Caco-2 (cell line): ENCODE measurements around the gene ZNF416. TPM values are rescaled to one million over a fixed set of nuclear protein-coding genes. Genes with fewer than 3 reads are reported as not detected.

ENCODE experiments used
- BruUV-seq: library from RNA; stranded (reverse); fragments of 400-500 nt; replicated peaks from 2 replicates; lab custom pipeline; 2021; lab: Mats Ljungman, UMichigan
- CTCF ChIA-PET: fragments of 300-600 bp; sonication (Branson Sonifier 250); formaldehyde crosslinking; loops from one replicate; lab custom pipeline; 2022; ENCODE audit warnings: antibody characterized with exemption; lab: Charles Lee
- POLR2A ChIA-PET: fragments of 300-600 bp; sonication (Branson Sonifier 250); formaldehyde crosslinking; loops from one replicate; lab custom pipeline; 2022; ENCODE audit warnings: antibody characterized with exemption; lab: Charles Lee
- DNase-seq, 2 experiments: peaks; one replicate each; pipeline versions ENCODE4 v3.0.0 to v3.0.0-alpha.2; 2020 to 2022
- H3K27me3 ChIP-seq: replicated peaks from 2 replicates; pipeline ENCODE4 v1.6.0; 2011; ENCODE audit warnings: low read length; ENCODE audit not compliant: control insufficient read depth, insufficient read depth
- H3K36me3 ChIP-seq: 2 replicates; pipeline ENCODE4 v1.5.1; 2011; ENCODE audit warnings: low read length; ENCODE audit not compliant: control insufficient read depth, insufficient read depth
- H3K4me1 ChIP-seq: fragments of 250-450 bp; sonication (Bioruptor Pico); 2 replicates; pipeline ENCODE4 v1.5.1; 2020; ENCODE audit warnings: mild to moderate bottlenecking
- H3K4me3 ChIP-seq: 2 replicates; pipeline ENCODE4 v1.5.1; 2011; ENCODE audit warnings: low read depth, mild to moderate bottlenecking, control low read depth, low read length
- H3K9me3 ChIP-seq: fragments of 250-450 bp; sonication (Bioruptor Pico); 2 replicates; pipeline ENCODE4 v1.5.1; 2020; ENCODE audit warnings: mild to moderate bottlenecking, moderate library complexity
- H3K27ac Mint-ChIP-seq: one replicate; pipeline ENCODE4 v1.8.0; 2022; ENCODE audit warnings: mixed read lengths; ENCODE audit not compliant: unreplicated experiment
- H3K27me3 Mint-ChIP-seq: one replicate; pipeline ENCODE4 v1.8.0; 2022; ENCODE audit warnings: mixed read lengths; ENCODE audit not compliant: insufficient read depth, unreplicated experiment
- H3K36me3 Mint-ChIP-seq: one replicate; pipeline ENCODE4 v1.8.0; 2022; ENCODE audit warnings: mild to moderate bottlenecking, mixed read lengths; ENCODE audit not compliant: insufficient read depth, unreplicated experiment
- H3K4me1 Mint-ChIP-seq: one replicate; pipeline ENCODE4 v1.8.0; 2022; ENCODE audit warnings: low read depth, mixed read lengths; ENCODE audit not compliant: unreplicated experiment
- H3K4me3 Mint-ChIP-seq: one replicate; pipeline ENCODE4 v1.8.0; 2022; ENCODE audit warnings: mild to moderate bottlenecking, moderate library complexity, mixed read lengths; ENCODE audit not compliant: unreplicated experiment
- H3K9me3 Mint-ChIP-seq: one replicate; pipeline ENCODE4 v1.8.0; 2022; ENCODE audit warnings: mixed read lengths; ENCODE audit not compliant: unreplicated experiment
- intact Hi-C: fragments of 100-400 bp; cut with micrococcal nuclease; formaldehyde crosslinking; loops from one replicate; pipeline ENCODE4 v1.10.0; 2022; ENCODE audit not compliant: unreplicated experiment
- total RNA-seq: library from RNA; stranded (reverse); gene quantifications from 2 replicates; pipeline ENCODE4 v1.2.3, GENCODE V29; 2022
- TF ChIP-seq, protein P1 (sequence below), 2 experiments: fragments of 200-600 bp in 1 of 2; IDR thresholded peaks; 1 replicate in 1 of 2; 2 replicates in 1 of 2; pipeline versions ENCODE4 v1.5.1 to v1.8.0; 2011 to 2022; ENCODE audit warnings: antibody characterized with exemption in 1 of 2, control low read depth in 1 of 2, inconsistent platforms in 1 of 2, low read depth in 1 of 2, low read length in 1 of 2, mild to moderate bottlenecking in 1 of 2, moderate library complexity in 1 of 2; ENCODE audit not compliant: insufficient read depth in 1 of 2, severe bottlenecking in 1 of 2, unreplicated experiment in 1 of 2

Gene ZNF416
- total RNA-seq, 1 experiment from 2014 or later = 5.5 TPM

GRCh38 chr19:57560049-57560491 is 18.6 kb downstream of the ZNF416 start:
- intact Hi-C loops = no loop called here
- BruUV-seq = no TSS peak
- Histone ChIP-seq H3K36me3 (peaks cover 6% of the 10 kb centered on the region), H3K9me3 (peaks cover 42% of the 10 kb centered on the region), H3K4me3 (peak overlapping the region; percentile 91; the same call in 1 of the 2 replicates), H3K27me3 (no peaks in the 10 kb centered on the region), H3K4me1 (no peaks in the 10 kb centered on the region)
- DNase-seq = no peak
- TF ChIP-seq, protein P1, sequence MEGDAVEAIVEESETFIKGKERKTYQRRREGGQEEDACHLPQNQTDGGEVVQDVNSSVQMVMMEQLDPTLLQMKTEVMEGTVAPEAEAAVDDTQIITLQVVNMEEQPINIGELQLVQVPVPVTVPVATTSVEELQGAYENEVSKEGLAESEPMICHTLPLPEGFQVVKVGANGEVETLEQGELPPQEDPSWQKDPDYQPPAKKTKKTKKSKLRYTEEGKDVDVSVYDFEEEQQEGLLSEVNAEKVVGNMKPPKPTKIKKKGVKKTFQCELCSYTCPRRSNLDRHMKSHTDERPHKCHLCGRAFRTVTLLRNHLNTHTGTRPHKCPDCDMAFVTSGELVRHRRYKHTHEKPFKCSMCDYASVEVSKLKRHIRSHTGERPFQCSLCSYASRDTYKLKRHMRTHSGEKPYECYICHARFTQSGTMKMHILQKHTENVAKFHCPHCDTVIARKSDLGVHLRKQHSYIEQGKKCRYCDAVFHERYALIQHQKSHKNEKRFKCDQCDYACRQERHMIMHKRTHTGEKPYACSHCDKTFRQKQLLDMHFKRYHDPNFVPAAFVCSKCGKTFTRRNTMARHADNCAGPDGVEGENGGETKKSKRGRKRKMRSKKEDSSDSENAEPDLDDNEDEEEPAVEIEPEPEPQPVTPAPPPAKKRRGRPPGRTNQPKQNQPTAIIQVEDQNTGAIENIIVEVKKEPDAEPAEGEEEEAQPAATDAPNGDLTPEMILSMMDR (IDR thresholded peaks at IDR 0.05; ENCODE audit: insufficient read depth in 1 of 2, low read depth in 1 of 2, low read length in 1 of 2, severe bottlenecking in 1 of 2, unreplicated experiment in 1 of 2) = no peak
- CTCF ChIA-PET = no interaction called here
- no peaks in the 10 kb centered on the region for H3K27me3 Mint-ChIP-seq
- H3K27ac Mint-ChIP-seq = peak overlapping the region; percentile 94
- peaks cover 11% of the 10 kb centered on the region for H3K4me1 Mint-ChIP-seq
- POLR2A ChIA-PET = no interaction called here
- peaks cover 20% of the 10 kb centered on the region for H3K36me3 Mint-ChIP-seq
- peak overlapping the region; percentile 99 for H3K4me3 Mint-ChIP-seq
- peaks cover 47% of the 10 kb centered on the region for H3K9me3 Mint-ChIP-seq

DNA sequence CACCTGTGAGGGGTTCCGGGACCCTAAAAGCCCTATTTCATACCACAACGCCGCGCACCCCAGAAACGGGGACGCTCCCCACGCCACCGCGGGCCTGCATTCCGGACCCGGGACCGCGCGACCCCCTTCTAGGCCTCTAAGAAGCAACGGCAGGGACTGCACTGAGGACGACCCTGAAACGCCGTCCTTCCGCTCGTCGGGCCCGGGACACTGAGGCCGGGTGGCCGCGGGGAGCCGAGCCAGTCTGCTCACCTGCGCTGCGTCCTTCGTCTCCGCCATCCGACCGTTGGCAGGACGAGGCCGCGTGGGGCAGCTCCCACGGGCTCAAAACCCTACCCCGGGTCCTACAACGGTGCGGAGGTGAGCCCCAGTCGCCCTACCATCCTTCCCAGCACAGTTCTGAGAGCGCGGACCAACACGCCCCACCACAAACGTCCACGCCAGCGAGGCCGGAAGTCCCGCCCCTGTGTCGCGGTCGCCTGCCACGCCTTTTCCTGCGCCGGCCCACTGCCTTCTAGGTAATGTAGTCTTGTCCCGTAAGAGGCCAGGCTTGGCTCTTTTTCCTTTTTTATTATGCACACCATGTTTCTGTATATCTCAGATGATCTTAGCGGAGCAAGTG is 19.2 kb downstream of the ZNF416 start, which contains the start of gene ZNF550:
Gene ZNF550, minus strand, starts transcription at position 460 of the 622 bp plus-strand sequence. Its CDS starts 181 bp downstream, at position 279.
- ChIA-PET CTCF (no interaction called here), POLR2A (no interaction called here)
- H3K4me1 ChIP-seq = no peaks in the 10 kb centered on the region
- peak within 1 kb of the TSS; percentile 91 for H3K4me3 ChIP-seq
- Mint-ChIP-seq H3K27me3 (no peaks in the 10 kb centered on the region), H3K27ac (peak within 1 kb of the TSS; percentile 94), H3K36me3 (peaks cover 26% of the 10 kb centered on the region), H3K9me3 (peaks cover 45% of the 10 kb centered on the region), H3K4me1 (peaks cover 11% of the 10 kb centered on the region), H3K4me3 (peak within 1 kb of the TSS; percentile 99)
- peaks cover 37% of the 10 kb centered on the region for H3K9me3 ChIP-seq
- H3K36me3 ChIP-seq = peaks cover 7% of the 10 kb centered on the region
- DNase-seq = peak; percentile 89 to 90
- intact Hi-C loops = loop anchor here (1.0 to 2.0 kb wide), 4 partner anchors 19 to 357 kb away; partner anchors contain the start of genes ZNF416, ZNF417, ZNF549 and ZNF749
- TSS peak; percentile 73 for BruUV-seq
- TF ChIP-seq, protein P1 (IDR thresholded peaks at IDR 0.05; ENCODE audit: insufficient read depth in 1 of 2, low read depth in 1 of 2, low read length in 1 of 2, severe bottlenecking in 1 of 2, unreplicated experiment in 1 of 2) = no peak
- no peaks in the 10 kb centered on the region for H3K27me3 ChIP-seq

GRCh38 chr19:57559008-57559403 is 19.7 kb downstream of the ZNF416 start:
- Mint-ChIP-seq H3K36me3 (peaks cover 31% of the 10 kb centered on the region), H3K4me1 (peaks cover 11% of the 10 kb centered on the region), H3K4me3 (peak overlapping the region; percentile 99), H3K9me3 (peaks cover 43% of the 10 kb centered on the region), H3K27me3 (no peaks in the 10 kb centered on the region), H3K27ac (peak overlapping the region; percentile 94)
- TF ChIP-seq, protein P1 (IDR thresholded peaks at IDR 0.05; ENCODE audit: insufficient read depth in 1 of 2, low read depth in 1 of 2, low read length in 1 of 2, severe bottlenecking in 1 of 2, unreplicated experiment in 1 of 2) = no peak
- Histone ChIP-seq H3K36me3 (peaks cover 10% of the 10 kb centered on the region), H3K27me3 (no peaks in the 10 kb centered on the region), H3K9me3 (peaks cover 32% of the 10 kb centered on the region), H3K4me3 (peak overlapping the region; percentile 91), H3K4me1 (no peaks in the 10 kb centered on the region)
- no TSS peak for BruUV-seq
- intact Hi-C loops = loop anchor here (1.0 to 2.0 kb wide), 4 partner anchors 19 to 358 kb away; partner anchors contain the start of genes ZNF416, ZNF417, ZNF549 and ZNF749
- POLR2A ChIA-PET = interaction anchor here (0.6 kb wide), 1 partner anchor 113 kb away, joined by 3 read pairs; no protein-coding TSS in a partner anchor
- CTCF ChIA-PET = no interaction called here
- peak; percentile 12 to 42 for DNase-seq
